ENCODE measurements around the gene RASSF3.
A peak's percentile ranks its signal among the peaks of the same experiment; 100 is the strongest.
"Not testable (repeated sequence)": the region's sequence is repeated elsewhere in the genome, so short reads cannot be mapped to it uniquely, and the experiment has no call there.

RASSF3 gene

DNA sequence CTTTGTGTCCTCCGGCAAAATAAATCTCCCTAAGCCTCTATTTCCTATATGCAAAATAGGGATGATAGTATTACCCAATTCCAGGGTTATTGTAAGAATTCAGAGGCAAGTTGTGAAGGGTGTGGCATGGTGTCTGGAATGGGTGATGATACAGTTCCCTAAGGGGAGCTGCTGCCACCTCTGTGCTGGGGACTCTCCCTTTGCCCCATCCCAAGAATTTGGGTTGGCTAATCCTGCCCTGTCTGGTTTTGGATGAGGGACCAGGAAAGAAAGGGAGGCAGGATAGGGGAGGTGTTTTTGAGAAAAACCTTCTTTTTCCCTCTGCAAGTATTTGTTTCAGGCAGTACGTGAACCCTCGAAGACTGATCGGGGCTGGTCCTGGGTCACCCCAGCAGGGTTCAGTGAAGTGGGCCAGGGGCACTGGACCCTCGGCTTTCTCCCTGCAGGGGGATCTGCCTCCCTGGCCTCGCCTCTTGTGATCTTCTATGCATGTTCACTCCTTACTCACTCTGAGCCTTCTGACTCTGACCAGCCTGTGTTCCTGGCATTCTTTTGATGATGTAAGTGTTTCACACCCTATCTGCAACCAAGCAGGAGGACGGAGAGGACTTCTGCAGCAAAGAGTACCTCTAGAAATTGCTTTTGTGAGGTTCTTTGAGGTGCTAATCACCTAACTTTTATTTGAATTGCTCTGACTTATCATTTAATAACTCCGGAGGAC is 60.8 kb downstream of the RASSF3 start:
- peak; percentile 58 for DNase-seq (ENCODE audit: low spot score)

GRCh38 chr12:64671681-64672080 is 61.4 kb downstream of the RASSF3 start:
- DNase-seq (ENCODE audit: low spot score), result no peak

DNA sequence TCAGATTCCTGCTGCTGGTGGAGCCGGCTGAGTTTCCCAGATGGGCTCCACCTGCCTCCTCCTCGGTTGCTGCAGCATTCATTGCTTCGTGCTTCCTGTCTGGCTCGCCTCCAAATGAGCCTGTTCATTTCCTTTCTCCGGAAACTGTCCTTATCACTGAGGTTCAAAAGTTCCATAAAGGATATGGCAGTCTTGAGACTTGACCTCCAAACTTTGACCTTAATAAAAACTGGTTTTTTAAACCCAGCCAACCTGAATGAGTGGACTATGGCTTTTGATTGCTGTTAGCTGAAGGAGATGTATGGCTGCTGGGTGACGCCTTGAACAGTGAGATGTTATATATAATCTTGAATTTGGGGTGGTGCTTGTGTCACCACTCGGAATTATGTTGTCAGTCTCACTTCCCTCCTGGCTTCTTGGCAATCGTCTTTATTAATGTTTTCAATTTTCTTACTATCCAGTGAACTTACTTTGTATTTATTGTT is 62.7 kb downstream of the RASSF3 start:
- DNase-seq (ENCODE audit: low spot score), result no peak

DNA sequence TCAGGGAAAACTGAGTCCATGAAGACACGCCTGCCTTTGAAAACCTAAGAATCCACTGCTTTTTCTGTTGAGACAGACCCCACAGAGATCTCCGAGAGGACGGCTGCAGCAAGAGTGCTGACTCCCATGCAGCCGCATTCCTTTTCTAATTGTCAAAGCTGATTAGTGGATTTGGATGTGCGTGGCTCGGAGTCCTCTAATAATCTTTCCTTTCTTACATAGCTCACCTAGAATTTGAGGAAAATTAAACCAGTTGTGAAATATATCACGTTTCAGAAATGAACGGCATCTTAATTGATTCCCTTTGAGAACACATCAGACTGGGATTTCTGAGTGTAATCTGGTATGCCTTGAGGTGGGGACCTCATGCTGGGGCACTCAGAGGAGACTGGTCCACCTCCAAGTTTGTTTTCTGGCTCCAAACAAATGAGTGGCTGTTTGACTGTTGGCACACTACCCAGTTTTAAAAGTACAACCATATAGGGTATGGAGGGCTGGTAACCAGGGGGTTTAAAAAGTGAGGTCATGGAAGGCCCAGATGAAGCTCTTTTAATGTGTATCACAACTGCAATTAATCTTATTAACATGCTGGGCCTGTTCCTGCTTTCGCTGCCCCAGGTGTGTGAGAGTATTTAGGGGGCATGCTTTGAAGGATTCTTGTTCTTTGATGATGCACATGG is 63.3 kb downstream of the RASSF3 start:
- no peak for DNase-seq (ENCODE audit: low spot score)

DNA sequence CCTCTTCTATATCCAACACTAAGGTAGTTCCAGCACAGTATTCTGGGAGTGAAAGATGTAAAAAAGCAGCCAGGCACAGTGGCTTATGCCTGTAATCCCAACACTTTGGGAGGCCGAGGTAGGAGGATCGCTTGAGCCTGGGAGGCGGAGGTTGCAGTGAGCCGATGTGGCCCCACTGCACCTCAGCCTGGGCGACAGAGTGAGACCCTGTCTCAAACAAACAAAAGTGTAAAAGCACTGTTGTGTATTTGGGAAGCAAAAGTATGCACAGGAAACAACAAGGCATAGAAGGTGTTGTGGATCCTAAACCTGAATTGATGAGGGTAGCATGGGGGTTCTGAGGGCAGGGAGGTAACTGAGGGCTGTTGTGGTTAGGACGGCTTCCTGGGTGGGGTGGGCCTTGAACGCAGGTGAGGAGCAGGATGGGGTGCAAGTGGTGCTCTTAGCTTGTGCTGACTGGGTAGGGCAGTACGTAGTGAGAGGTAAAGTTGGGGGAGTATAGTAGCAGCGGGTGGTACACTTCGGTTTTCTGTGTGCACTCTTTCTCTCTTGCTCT is 64.2 kb downstream of the RASSF3 start:
- no peak for DNase-seq (ENCODE audit: low spot score)

- DNase-seq (ENCODE audit: low spot score), result no peak
Measured at GRCh38 chr12:64675795-64676194, 65.5 kb downstream of the RASSF3 start.

GRCh38 chr12:64678248-64678647 is 68.0 kb downstream of the RASSF3 start:
- DNase-seq (ENCODE audit: low spot score), result no peak

DNA sequence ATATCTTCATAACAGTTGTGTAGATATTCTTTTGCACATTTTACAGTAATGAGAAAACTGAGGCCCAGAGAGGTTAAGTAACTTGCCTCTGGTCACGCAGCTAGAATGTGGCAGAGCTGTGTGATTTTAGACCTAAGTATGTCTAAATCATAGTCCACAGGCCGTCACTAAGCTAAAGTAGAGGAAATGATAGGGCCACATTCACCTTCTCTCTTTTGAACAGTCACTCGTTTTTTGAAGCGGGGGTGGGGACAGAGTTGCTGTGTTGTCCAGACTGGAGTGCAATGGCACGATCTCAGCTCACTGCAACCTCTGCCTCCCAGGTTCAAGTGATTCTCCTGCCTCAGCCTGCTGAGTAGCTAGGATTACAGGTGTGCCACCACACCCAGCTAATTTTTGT is 68.5 kb downstream of the RASSF3 start:
- DNase-seq (ENCODE audit: low spot score), result no peak

DNA sequence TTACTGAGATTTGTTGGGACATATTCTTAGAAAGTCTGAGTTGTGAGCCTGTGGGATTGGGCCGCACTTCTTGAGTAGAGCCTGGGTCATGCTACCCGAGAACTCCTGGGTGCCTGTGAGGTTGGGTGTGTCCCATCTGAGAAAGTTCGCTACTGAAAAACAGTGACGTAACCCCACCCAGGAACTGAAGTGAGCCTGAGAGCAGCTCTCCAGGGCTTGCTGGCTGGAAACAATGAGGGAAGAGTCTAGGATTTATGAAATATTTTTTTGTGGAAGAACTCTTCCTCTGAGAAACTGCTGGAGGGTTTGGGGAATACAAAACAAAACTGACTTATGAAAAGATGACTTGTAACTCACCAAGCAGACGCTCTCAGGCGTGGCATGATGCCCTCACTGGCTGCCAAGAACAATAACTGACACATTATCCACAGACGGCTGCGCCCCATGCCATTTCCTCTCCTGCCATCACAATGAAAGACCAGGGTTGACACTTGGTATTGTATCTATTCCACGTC is 69.2 kb downstream of the RASSF3 start:
- peak; percentile 67 for DNase-seq (ENCODE audit: low spot score)

DNA sequence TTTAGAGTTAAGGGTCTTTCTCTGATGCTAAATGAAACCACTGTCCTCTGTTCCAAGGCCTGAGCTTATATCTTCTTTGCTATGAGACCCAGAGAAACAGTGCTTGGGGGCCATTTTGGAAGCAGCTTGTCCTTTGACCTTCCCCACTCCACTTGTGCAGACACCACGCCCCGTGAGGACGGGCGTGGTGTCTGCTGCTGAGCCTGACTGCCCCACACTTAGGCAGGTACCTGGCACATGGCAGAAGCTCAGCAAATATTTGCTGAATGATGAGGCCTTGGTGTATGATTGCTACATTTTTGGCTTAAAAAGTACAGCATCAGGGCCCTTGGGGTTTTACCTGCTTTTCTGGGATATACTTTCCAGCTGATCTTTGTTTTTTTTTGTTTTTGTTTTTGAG is 69.9 kb downstream of the RASSF3 start:
- DNase-seq (ENCODE audit: low spot score), result no peak

GRCh38 chr12:64681200-64682052 is 71.1 kb downstream of the RASSF3 start:
- peak; percentile 65 for DNase-seq (ENCODE audit: low spot score)

GRCh38 chr12:64682572-64683277 is 72.4 kb downstream of the RASSF3 start:
- no peak for DNase-seq (ENCODE audit: low spot score)

GRCh38 chr12:64683816-64684543 is 73.7 kb downstream of the RASSF3 start:
- DNase-seq (ENCODE audit: low spot score), result no peak

- DNase-seq (ENCODE audit: low spot score), result no peak
Measured at GRCh38 chr12:64685050-64685449, 74.8 kb downstream of the RASSF3 start.

GRCh38 chr12:64685605-64686004 is 75.3 kb downstream of the RASSF3 start:
- no peak for DNase-seq (ENCODE audit: low spot score)

DNA sequence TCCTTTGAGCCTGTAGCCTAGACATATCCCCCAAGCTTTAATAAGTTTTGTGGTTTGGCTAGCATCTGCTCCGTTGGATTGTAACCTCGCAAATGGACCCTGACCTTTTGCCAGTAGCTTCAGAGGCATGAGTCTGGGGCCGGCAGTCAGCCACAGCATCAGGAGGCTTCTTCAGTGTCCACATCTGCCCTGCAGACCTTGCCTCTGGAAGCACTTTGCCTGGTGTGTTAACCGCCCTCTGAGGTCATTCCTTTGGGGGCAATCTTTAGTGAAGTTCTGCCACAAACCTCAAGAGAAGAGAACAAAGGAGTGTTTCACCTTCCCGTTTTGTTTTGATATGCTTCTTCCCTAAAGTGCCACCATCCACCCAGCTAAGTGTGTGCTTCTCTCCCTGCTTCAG is 77.5 kb downstream of the RASSF3 start:
- DNase-seq (ENCODE audit: low spot score), result no peak

GRCh38 chr12:64688219-64688618 is 77.9 kb downstream of the RASSF3 start:
- no peak for DNase-seq (ENCODE audit: low spot score)

GRCh38 chr12:64688715-64689114 is 78.4 kb downstream of the RASSF3 start:
- no peak for DNase-seq (ENCODE audit: low spot score)

DNA sequence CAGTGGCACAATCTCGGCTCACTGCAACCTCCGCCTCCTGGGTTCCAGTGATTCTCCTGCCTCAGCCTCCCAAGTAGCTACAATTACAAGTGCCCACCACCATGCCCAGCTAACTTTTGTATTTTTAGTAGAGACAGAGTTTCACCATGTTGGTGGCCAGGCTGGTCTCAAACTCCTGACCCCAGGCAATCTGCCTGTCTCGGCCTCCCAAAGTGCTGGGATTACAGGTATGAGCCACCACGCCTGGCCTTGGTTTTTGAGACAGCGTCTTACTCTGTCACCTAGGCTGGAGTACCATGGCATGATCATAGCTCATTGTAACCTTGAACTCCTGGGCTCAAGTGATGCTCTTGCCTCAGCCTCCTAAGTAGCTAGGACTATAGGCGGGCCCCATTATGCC is 79.9 kb downstream of the RASSF3 start:
- DNase-seq (ENCODE audit: low spot score), result not testable (repeated sequence)

GRCh38 chr12:64691227-64691794 is 81.0 kb downstream of the RASSF3 start:
- DNase-seq (ENCODE audit: low spot score), result no peak

Measured in activated CD4-positive, alpha-beta T cell treated with anti-CD3 and anti-CD28 coated beads, Interleukin-2, Interleukin-4, amounts not matched to agents 100 ng/mL and 50 ng/mL, durations not matched to agents 16 hours and 8 hours (primary cell).